Measurements from ENCODE around the gene YBX2.
A peak's percentile ranks its signal among the peaks of the same experiment; 100 is the strongest.
"Not testable (repeated sequence)": the region's sequence is repeated elsewhere in the genome, so short reads cannot be mapped to it uniquely, and the experiment has no call there.

The YBX2 gene

GRCh38 chr17:7262192-7262934 lies 32.1 kb downstream of the YBX2 start, which contains the start of gene CLDN7:
TSS of gene CLDN7 (minus strand) at chr17:7262478. CDS start at chr17:7262043, 435 bp downstream.
- no peak for DNase-seq

DNA sequence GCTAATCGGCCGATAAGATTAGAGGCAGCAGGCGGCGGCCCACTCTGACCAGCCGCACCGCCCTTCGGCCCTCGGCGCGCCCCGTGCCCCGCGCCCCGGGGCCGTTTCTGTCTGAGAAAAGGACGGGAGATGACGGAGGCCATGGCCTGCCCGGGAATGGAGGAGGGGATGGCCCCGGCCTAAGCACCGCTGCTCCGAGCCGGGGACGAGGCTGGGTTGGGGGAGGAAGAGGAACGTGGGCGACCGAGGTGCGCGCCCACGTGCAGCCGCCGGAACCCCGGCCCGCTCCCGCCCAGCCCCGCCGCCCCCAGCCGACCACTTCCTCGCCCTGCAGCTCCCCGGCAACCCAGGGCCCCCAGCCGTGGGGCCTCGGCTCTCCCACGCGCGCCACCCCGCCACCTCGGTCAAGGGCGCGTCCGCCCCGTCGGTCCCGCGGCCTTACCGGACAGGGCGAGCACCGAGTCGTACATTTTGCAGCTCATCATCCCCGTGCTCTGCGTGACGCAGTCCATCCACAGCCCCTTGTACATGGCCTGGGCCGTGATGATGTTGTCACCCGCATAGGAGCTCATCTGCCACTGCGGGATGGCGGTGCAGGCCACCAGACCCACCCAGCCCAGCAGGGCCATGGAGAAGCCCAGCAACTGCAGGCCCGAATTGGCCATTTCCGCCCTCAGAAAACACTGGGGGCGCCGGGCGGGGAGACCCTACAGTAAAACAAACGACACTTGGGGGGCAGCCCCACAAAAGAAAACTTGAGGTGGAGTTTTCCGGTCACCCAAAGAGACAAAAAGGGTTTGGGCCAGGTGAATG lies 32.9 kb downstream of the YBX2 start:
- no peak for DNase-seq

- no peak for DNase-seq
Measured at GRCh38 chr17:7260651-7261378, 33.6 kb downstream of the YBX2 start.

GRCh38 chr17:7260151-7260550 lies 34.3 kb downstream of the YBX2 start:
- DNase-seq: no peak

DNA sequence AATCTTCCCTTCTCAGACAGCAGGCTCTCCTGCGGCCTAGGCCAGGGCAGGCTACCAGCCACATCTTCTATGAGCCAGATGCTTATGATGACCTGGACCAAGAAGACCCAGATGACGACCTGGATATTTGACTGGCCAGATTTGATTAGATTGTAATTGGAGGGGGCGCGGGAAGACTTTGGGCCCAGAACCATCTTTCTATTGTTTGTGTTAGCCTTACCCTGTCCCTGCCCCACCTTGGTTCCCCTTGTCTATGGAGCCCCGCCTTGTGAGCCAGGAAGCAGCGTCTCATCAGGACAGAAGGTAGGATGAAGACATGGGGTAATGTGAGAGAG lies 34.9 kb downstream of the YBX2 start:
- no peak for DNase-seq

DNA sequence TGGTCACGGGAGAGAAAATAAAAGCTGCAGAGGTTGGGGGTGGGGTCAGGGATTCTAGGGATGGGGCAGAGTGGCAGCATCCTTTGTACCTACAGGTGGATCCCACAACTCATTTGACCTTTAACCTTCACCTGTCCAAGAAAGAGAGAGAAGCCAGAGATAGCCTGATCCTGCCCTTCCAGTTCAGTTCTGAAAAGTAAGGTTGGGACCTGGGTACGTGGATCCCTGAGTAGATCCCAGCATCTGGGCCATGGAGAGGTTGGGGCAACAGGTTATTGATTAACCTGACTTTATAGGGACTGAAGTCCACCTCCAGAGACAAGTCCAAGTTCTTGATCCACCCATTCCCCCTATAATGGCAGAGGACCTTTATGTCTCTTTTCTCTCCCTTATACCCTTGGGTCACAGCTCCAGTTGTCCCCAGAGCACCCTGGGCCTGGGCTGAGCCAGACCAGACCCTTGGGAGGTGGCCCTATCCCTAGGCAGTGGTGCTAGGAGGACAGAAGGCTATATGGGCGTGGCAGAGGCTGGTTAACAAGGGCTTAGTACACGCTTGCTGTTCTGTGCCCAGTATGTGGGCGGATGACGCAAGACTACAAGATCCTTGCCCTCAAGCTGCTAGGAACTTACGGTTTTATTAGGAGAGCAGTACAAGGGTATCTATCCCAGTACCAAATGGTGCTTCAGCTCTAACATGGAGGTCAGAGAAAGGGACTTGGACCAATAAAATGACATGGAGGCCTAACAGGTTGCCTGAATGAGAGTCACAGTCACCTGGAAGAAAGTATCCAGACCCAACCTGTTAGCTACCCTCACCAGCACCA lies 35.5 kb downstream of the YBX2 start:
- no peak for DNase-seq

DNA sequence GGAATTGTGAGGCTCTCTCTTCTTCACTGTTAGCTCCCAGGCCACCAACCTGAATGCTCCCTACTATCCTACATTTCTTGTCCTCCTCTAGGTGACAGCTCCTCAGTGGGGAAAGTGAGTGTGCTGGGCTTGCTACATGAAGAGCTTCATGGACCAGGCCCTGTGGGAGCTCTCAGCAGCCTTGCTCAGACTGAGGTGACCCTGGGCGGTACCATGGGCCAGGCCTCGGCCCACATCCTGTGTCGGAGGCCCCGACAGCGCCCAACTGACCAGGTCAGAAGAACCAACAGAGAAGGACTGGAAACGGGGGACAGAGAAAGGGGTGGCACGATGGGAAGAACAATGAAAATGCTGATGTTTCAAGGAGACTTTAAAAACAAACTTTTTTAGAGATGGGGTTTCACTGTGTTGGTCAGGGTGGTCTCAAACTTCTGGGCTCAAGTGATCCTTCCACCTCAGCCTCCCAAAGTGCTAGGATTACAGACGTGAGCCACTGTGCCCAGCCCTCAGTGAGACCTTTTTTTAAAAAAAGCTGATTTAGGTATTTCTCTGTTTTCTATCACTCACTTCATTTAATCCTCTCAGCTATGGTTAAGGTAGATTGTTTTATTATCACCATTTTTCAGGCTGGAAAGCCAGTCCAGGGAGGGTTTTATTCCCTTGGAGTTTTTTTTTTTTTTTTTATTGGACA lies 37.5 kb downstream of the YBX2 start:
- no peak for DNase-seq

DNA sequence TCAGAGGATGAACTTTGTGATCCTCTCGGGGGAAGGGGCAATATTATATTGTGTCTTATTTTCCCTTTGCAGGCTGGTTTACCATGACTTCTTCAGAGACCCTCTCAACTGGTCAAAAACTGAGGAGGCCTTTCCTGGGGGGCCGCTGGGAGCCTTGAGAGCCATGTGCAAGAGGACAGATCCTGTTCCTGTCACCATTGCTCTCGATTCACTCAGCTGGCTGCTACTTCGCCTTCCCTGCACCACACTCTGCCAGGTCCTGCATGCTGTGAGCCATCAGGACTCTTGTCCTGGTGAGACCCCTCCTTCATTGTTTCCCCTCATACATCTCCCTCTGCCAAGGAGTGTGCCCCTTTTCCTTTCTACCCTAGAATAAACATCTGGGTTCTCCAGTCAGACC lies 39.9 kb downstream of the YBX2 start:
- no peak for DNase-seq

- no peak for DNase-seq
Measured at GRCh38 chr17:7253082-7253481, 41.4 kb downstream of the YBX2 start.

DNA sequence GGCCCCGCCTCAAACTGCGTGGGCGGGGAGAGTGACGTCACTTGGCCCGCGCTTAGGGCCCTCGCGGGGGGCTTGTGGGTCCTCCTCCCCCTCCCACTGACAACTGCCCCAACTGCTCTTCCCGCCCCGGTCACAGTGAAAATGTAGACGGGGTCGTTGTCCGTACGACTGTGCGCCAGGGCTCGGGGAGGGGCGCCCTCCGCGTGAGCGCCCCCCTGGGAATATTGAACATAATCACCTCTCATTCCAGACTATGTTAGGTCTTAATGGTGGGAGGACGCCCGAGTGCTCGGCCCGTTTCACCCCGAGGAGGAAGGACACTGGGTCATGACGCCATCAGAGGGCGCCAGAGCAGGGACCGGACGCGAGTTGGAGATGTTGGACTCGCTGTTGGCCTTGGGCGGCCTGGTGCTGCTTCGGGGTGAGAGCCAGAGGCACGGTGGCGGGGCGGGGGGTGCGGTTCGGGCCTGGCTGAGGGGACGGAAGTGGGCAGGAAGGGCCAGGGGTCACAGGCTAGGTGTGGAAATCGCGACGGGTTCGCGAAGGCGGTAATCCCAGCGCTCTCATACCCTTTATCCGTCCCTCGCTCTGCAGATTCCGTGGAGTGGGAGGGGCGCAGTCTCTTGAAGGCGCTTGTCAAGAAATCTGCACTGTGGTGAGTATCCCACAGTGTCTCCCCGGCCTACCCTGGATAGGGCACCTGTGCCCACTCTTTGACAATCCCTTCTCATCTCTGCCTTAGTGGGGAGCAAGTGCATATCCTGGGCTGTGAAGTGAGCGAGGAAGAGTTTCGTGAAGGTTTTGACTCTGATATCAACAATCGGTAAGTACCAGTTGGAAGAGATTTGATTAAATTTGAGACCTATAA lies 42.0 kb downstream of the YBX2 start, which contains the start of gene ELP5:
Gene ELP5 (plus strand): TSS at position 40 of the 868 bp plus-strand sequence. CDS start 336 bp downstream, at position 376.
- peak; percentile 88 for DNase-seq

GRCh38 chr17:7251661-7252175 lies 42.7 kb downstream of the YBX2 start, which contains the start of gene CTDNEP1:
TSS of gene CTDNEP1 (minus strand) at chr17:7251734. CDS start at chr17:7251296, 438 bp downstream.
- DNase-seq: peak; percentile 100

- no peak for DNase-seq
Measured at GRCh38 chr17:7250695-7251627, 43.5 kb downstream of the YBX2 start.

- DNase-seq: no peak
Measured at GRCh38 chr17:7249830-7250229, 44.6 kb downstream of the YBX2 start.

GRCh38 chr17:7249214-7249613 lies 45.2 kb downstream of the YBX2 start:
- DNase-seq: no peak

GRCh38 chr17:7248796-7249195 lies 45.6 kb downstream of the YBX2 start:
- no peak for DNase-seq

GRCh38 chr17:7246779-7247178 lies 47.7 kb downstream of the YBX2 start:
- DNase-seq: no peak

- DNase-seq: not testable (repeated sequence)
Measured at GRCh38 chr17:7243838-7244237, 50.6 kb downstream of the YBX2 start.

DNA sequence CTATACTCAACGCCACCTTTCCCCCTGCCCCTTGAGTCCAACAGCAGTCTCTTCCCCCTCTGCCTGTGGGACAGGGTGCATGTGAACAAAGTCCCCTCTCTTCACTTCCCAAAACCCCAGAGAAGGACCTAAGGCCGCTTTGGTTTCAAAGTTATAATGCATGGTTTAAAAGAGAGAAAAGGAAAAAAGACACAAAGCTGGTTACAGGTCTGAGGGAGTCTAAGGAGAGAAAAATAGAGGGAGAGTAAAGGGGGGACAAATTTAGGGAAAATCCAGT lies 51.0 kb downstream of the YBX2 start:
- DNase-seq: no peak

- peak; percentile 94 for DNase-seq
Measured at GRCh38 chr17:7242717-7243452, 51.6 kb downstream of the YBX2 start.
